Uterus (tissue), 2 donors: ENCODE results near the gene RNF144B.

Experiments used
- CTCF ChIP-seq, 4 experiments: fragments of 200-600 bp in 2 of 4; fragments of 450-650 bp in 2 of 4; sonication (generic) in 2 of 4; IDR thresholded peaks; one replicate each; pipeline ENCODE4 v1.5.1; 2016 to 2019; ENCODE audit warnings: antibody characterized with exemption in 4 of 4, mild to moderate bottlenecking in 2 of 4, moderate library complexity in 1 of 4
- POLR2A ChIP-seq, 2 donors: fragments of 450-650 bp; IDR thresholded peaks; one replicate each; pipeline ENCODE4 v1.6.1; 2016; ENCODE audit warnings: antibody characterized with exemption in 2 of 2, mild to moderate bottlenecking in 1 of 2, moderate library complexity in 1 of 2

- no peak for TF ChIP-seq CTCF (IDR thresholded peaks at IDR 0.05)
- no peak for TF ChIP-seq POLR2A (IDR thresholded peaks at IDR 0.05)
Observed at GRCh38 chr6:18388942-18389341, 1.8 kb downstream of the RNF144B start.
